ENCODE measurements around the gene KMT2D.

- TF ChIP-seq EZH2phosphoT487 (IDR thresholded peaks at IDR 0.05; ENCODE audit: low read depth) = no peak
- TF ChIP-seq, protein P1, sequence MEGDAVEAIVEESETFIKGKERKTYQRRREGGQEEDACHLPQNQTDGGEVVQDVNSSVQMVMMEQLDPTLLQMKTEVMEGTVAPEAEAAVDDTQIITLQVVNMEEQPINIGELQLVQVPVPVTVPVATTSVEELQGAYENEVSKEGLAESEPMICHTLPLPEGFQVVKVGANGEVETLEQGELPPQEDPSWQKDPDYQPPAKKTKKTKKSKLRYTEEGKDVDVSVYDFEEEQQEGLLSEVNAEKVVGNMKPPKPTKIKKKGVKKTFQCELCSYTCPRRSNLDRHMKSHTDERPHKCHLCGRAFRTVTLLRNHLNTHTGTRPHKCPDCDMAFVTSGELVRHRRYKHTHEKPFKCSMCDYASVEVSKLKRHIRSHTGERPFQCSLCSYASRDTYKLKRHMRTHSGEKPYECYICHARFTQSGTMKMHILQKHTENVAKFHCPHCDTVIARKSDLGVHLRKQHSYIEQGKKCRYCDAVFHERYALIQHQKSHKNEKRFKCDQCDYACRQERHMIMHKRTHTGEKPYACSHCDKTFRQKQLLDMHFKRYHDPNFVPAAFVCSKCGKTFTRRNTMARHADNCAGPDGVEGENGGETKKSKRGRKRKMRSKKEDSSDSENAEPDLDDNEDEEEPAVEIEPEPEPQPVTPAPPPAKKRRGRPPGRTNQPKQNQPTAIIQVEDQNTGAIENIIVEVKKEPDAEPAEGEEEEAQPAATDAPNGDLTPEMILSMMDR (IDR thresholded peaks at IDR 0.05; ENCODE audit: low read depth, low read length) = no peak
Measured at GRCh38 chr12:49070971-49071370, 10.4 kb upstream of the KMT2D start.

Data from OCI-LY3 (cell line).